PC-3 (cell line): Measurements from ENCODE around the gene APEX1. TPM values are rescaled to one million over a fixed set of nuclear protein-coding genes. Genes with fewer than 3 reads are reported as not detected.

ENCODE experiments used
- total RNA-seq: library from RNA; depleted of rRNA; stranded (reverse); fragments of >200 nt; gene quantifications from 2 replicates; pipeline ENCODE4 v1.2.3, GENCODE V29; 2014; rRNA removed

The APEX1 gene
- total RNA-seq, 1 experiment from 2014 or later = 147 TPM

Other genes with a start within 250 kb of the APEX1 start
- not detected in 2 replicates for gene OR11H6, start 231.5 kb upstream of the APEX1 start, total RNA-seq
- gene OR11H7, start 226.2 kb upstream of the APEX1 start, total RNA-seq = not detected in 2 replicates
- not detected in 2 replicates for gene OR11H4, start 215.9 kb upstream of the APEX1 start, total RNA-seq
- gene TTC5, start 149.3 kb upstream of the APEX1 start, total RNA-seq = 9.8 and 23.3 TPM in 2 replicates
- gene CCNB1IP1, start 121.9 kb upstream of the APEX1 start, total RNA-seq = 32.8 and 35.0 TPM in 2 replicates
- gene PARP2, start 111.6 kb upstream of the APEX1 start, total RNA-seq = 35.6 and 38.3 TPM in 2 replicates
- gene TEP1, start 41.7 kb upstream of the APEX1 start, total RNA-seq = 8.9 and 11.7 TPM in 2 replicates
- gene KLHL33, start 19.1 kb upstream of the APEX1 start, total RNA-seq = 0.17 TPM in 1 of 2 replicates, not detected in the other
- gene OSGEP, start 414 bp upstream of the APEX1 start, total RNA-seq = 57.7 and 64.1 TPM in 2 replicates
- 32.9 and 35.2 TPM in 2 replicates for gene PIP4P1, start 6.2 kb downstream of the APEX1 start, total RNA-seq
- 108 and 118 TPM in 2 replicates for gene PNP, start 14.2 kb downstream of the APEX1 start, total RNA-seq
- not detected in 2 replicates for gene RNASE10, start 50.3 kb downstream of the APEX1 start, total RNA-seq
- gene RNASE9, start 105.8 kb downstream of the APEX1 start, total RNA-seq = not detected in 2 replicates
- gene RNASE11, start 132.8 kb downstream of the APEX1 start, total RNA-seq = not detected in 2 replicates
- gene RNASE12, start 136.2 kb downstream of the APEX1 start, total RNA-seq = not detected in 2 replicates
- not detected in 2 replicates for gene OR6S1, start 186.5 kb downstream of the APEX1 start, total RNA-seq
- gene RNASE4, start 229.3 kb downstream of the APEX1 start, total RNA-seq = 5.9 and 8.5 TPM in 2 replicates
- gene ANG, start 233.5 kb downstream of the APEX1 start, total RNA-seq = 4.8 and 6.6 TPM in 2 replicates